HG02763 (cell line): Measurements from ENCODE around the gene TSPYL1.
"Not testable (repeated sequence)": the region's sequence is repeated elsewhere in the genome, so short reads cannot be mapped to it uniquely, and the experiment has no call there.

Source experiments
- ATAC-seq: cut with Tn5 transposase; IDR thresholded peaks from one replicate; pipeline ENCODE4 v1.9.1; 2021; ENCODE audit warnings: mild to moderate bottlenecking, moderate library complexity; ENCODE audit not compliant: unreplicated experiment

Gene TSPYL1

GRCh38 chr6:116279232-116280160 is at the start of gene TSPYL1:
Gene TSPYL1 (minus strand): TSS chr6:116279930. CDS start chr6:116279830, 100 bp downstream.
- ATAC-seq: peak; percentile 97

GRCh38 chr6:116329156-116329555 is 49.4 kb upstream of the TSPYL1 start:
- ATAC-seq: no peak

GRCh38 chr6:116328528-116328903 is 48.8 kb upstream of the TSPYL1 start:
- no peak for ATAC-seq

- ATAC-seq: no peak
Observed at GRCh38 chr6:116327803-116328527, 48.2 kb upstream of the TSPYL1 start.

- ATAC-seq: no peak
Observed at GRCh38 chr6:116326996-116327395, 47.3 kb upstream of the TSPYL1 start.

- no peak for ATAC-seq
Observed at GRCh38 chr6:116326181-116326671, 46.5 kb upstream of the TSPYL1 start.

GRCh38 chr6:116325634-116326132 is 46.0 kb upstream of the TSPYL1 start:
- not testable (repeated sequence) for ATAC-seq

- ATAC-seq: no peak
Observed at GRCh38 chr6:116323863-116324262, 44.1 kb upstream of the TSPYL1 start.

- ATAC-seq: not testable (repeated sequence)
Observed at GRCh38 chr6:116321933-116322332, 42.2 kb upstream of the TSPYL1 start.

- ATAC-seq: no peak
Observed at GRCh38 chr6:116316772-116317467, 37.2 kb upstream of the TSPYL1 start.

- no peak for ATAC-seq
Observed at GRCh38 chr6:116314878-116315277, 35.1 kb upstream of the TSPYL1 start.

- ATAC-seq: no peak
Observed at GRCh38 chr6:116314218-116314617, 34.5 kb upstream of the TSPYL1 start.

GRCh38 chr6:116313101-116313776 is 33.5 kb upstream of the TSPYL1 start:
- ATAC-seq: no peak

- no peak for ATAC-seq
Observed at GRCh38 chr6:116309657-116310056, 29.9 kb upstream of the TSPYL1 start.

GRCh38 chr6:116309001-116309400 is 29.3 kb upstream of the TSPYL1 start:
- ATAC-seq: no peak

- ATAC-seq: no peak
Observed at GRCh38 chr6:116307633-116308032, 27.9 kb upstream of the TSPYL1 start.

GRCh38 chr6:116307001-116307400 is 27.3 kb upstream of the TSPYL1 start:
- no peak for ATAC-seq

- ATAC-seq: no peak
Observed at GRCh38 chr6:116304538-116305097, 24.9 kb upstream of the TSPYL1 start.

- ATAC-seq: no peak
Observed at GRCh38 chr6:116301104-116301503, 21.4 kb upstream of the TSPYL1 start.

- no peak for ATAC-seq
Observed at GRCh38 chr6:116300566-116300965, 20.8 kb upstream of the TSPYL1 start.
